HCT116 (cell line): ENCODE results near the gene THBS3.

Experiments
- EGR1 ChIP-seq: IDR thresholded peaks from 2 replicates; pipeline ENCODE4 v1.6.1; 2012; ENCODE audit warnings: low read depth
- EZH2 ChIP-seq: fragments of 200-600 bp; sonication (generic); IDR thresholded peaks from 2 replicates; pipeline ENCODE4 v1.6.1; 2017; ENCODE audit warnings: antibody characterized with exemption, mixed run types
- FOSL1 ChIP-seq: IDR thresholded peaks from 2 replicates; pipeline ENCODE4 v1.6.1; 2012; ENCODE audit warnings: low read depth
- POLR2A ChIP-seq: IDR thresholded peaks from 2 replicates; pipeline ENCODE4 v1.7.0; 2011; ENCODE audit warnings: borderline replicate concordance; ENCODE audit not compliant: insufficient read depth, insufficient read length; ENCODE audit errors: extremely low read depth
- POLR2AphosphoS5 ChIP-seq: IDR thresholded peaks from 2 replicates; pipeline ENCODE4 v1.6.1; 2011; ENCODE audit warnings: mild to moderate bottlenecking, low read depth, low read length, moderate library complexity
- RAD21 ChIP-seq: IDR thresholded peaks from 2 replicates; pipeline ENCODE4 v1.6.1; 2012; ENCODE audit warnings: low read depth, mild to moderate bottlenecking
- REST ChIP-seq: IDR thresholded peaks from 2 replicates; pipeline ENCODE4 v1.6.1; 2012; ENCODE audit warnings: low read depth
- SIN3A ChIP-seq: IDR thresholded peaks from 2 replicates; pipeline ENCODE4 v1.6.1; 2012; ENCODE audit warnings: low read depth
- YY1 ChIP-seq: IDR thresholded peaks from 2 replicates; pipeline ENCODE4 v1.6.1; 2011; ENCODE audit warnings: low read length, low read depth, moderate library complexity, mild to moderate bottlenecking; ENCODE audit not compliant: insufficient replicate concordance; ENCODE audit errors: extremely low read depth
- ZFX ChIP-seq: fragments of 450-650 bp; IDR thresholded peaks from 2 replicates; pipeline ENCODE4 v1.6.1; 2017
- TF ChIP-seq, protein P1 (sequence below), 3 experiments: fragments of 200-600 bp in 1 of 3; sonication (generic) in 1 of 3; IDR thresholded peaks in 2 of 3; conservative IDR thresholded peaks in 1 of 3; 2 replicates each; pipeline ENCODE4 v1.5.1; 2012 to 2017; ENCODE audit warnings: low read depth in 2 of 3, low read length in 2 of 3, antibody characterized with exemption in 1 of 3, borderline replicate concordance in 1 of 3, control low read depth in 1 of 3, mild to moderate bottlenecking in 1 of 3, mixed read lengths in 1 of 3, mixed run types in 1 of 3, moderate library complexity in 1 of 3; ENCODE audit not compliant: insufficient read depth in 1 of 3
- TF ChIP-seq, protein P2 (sequence below): IDR thresholded peaks from 2 replicates; pipeline ENCODE4 v1.6.1; 2011; ENCODE audit warnings: mild to moderate bottlenecking, low read length, moderate library complexity; ENCODE audit not compliant: insufficient replicate concordance; ENCODE audit errors: extremely low read depth

GRCh38 chr1:155170101-155170785, 37.5 kb downstream of the THBS3 start:
- TF ChIP-seq, protein P1, sequence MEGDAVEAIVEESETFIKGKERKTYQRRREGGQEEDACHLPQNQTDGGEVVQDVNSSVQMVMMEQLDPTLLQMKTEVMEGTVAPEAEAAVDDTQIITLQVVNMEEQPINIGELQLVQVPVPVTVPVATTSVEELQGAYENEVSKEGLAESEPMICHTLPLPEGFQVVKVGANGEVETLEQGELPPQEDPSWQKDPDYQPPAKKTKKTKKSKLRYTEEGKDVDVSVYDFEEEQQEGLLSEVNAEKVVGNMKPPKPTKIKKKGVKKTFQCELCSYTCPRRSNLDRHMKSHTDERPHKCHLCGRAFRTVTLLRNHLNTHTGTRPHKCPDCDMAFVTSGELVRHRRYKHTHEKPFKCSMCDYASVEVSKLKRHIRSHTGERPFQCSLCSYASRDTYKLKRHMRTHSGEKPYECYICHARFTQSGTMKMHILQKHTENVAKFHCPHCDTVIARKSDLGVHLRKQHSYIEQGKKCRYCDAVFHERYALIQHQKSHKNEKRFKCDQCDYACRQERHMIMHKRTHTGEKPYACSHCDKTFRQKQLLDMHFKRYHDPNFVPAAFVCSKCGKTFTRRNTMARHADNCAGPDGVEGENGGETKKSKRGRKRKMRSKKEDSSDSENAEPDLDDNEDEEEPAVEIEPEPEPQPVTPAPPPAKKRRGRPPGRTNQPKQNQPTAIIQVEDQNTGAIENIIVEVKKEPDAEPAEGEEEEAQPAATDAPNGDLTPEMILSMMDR (IDR thresholded peaks at IDR 0.05 in 2 of 3, conservative IDR thresholded peaks at IDR 0.05 in 1 of 3; ENCODE audit: borderline replicate concordance in 1 of 3, insufficient read depth in 1 of 3, low read depth in 2 of 3, low read length in 2 of 3) = no peak
- TF ChIP-seq EZH2 (no peak), SIN3A (no peak), REST (no peak), RAD21 (no peak), ZFX (no peak), POLR2A (no peak), YY1 (no peak), POLR2AphosphoS5 (no peak), EGR1 (no peak), FOSL1 (no peak)
- TF ChIP-seq, protein P2, sequence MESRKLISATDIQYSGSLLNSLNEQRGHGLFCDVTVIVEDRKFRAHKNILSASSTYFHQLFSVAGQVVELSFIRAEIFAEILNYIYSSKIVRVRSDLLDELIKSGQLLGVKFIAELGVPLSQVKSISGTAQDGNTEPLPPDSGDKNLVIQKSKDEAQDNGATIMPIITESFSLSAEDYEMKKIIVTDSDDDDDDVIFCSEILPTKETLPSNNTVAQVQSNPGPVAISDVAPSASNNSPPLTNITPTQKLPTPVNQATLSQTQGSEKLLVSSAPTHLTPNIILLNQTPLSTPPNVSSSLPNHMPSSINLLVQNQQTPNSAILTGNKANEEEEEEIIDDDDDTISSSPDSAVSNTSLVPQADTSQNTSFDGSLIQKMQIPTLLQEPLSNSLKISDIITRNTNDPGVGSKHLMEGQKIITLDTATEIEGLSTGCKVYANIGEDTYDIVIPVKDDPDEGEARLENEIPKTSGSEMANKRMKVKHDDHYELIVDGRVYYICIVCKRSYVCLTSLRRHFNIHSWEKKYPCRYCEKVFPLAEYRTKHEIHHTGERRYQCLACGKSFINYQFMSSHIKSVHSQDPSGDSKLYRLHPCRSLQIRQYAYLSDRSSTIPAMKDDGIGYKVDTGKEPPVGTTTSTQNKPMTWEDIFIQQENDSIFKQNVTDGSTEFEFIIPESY = no peak
